OCI-LY3 (cell line): ENCODE measurements around the gene PIP4K2C.

Source experiments
- EZH2phosphoT487 ChIP-seq: fragments of 200-600 bp; shearing (Covaris generic); IDR thresholded peaks from 2 replicates; pipeline ENCODE4 v1.6.1; 2018; ENCODE audit warnings: antibody characterized with exemption, mixed run types, low read depth
- TF ChIP-seq, protein P1 (sequence below): fragments of 200-600, 300-600 bp; sonication (generic); IDR thresholded peaks from 2 replicates; pipeline ENCODE4 v1.5.1; 2014; ENCODE audit warnings: antibody characterized with exemption, low read length, low read depth

DNA sequence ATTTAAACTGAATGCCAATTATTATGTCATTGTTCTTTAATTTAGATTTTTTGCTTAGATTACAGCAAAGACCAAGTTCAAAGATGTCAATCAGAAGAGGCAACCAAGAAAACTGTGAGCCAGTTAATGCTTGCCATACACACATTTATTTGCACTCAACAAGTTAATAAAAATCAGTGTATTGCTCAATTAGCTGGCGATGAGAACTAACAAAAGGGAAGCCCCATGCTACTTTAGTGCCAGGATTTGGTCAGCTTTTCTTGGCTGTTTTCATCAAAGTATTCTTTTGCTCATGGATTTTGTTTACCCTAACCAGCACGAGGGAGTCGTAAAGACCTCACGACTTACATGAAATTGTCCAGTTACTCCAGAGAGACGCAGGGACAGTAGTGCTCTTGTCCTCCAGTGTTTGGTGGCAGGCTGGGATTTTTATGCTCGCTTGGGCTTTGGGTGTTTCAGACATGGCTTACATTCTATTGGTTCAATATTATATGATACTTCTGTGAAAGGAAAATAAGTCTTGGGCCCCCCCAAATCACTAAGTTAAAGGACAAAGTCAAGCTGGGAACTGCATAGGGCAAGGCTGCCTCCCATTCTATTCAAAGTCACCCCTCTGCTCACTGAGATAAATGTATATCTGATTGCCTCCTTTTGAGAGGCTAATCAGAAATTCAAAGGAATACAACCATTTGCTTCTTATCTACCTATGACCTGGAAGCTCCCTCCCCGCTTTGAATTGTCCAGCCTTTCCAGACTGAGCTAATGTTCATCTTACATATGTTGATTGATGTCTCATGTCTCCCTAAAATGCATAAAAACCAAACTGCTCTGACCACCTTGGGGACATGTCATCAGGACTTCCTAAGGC, 49.4 kb downstream of the PIP4K2C start:
- TF ChIP-seq, protein P1, sequence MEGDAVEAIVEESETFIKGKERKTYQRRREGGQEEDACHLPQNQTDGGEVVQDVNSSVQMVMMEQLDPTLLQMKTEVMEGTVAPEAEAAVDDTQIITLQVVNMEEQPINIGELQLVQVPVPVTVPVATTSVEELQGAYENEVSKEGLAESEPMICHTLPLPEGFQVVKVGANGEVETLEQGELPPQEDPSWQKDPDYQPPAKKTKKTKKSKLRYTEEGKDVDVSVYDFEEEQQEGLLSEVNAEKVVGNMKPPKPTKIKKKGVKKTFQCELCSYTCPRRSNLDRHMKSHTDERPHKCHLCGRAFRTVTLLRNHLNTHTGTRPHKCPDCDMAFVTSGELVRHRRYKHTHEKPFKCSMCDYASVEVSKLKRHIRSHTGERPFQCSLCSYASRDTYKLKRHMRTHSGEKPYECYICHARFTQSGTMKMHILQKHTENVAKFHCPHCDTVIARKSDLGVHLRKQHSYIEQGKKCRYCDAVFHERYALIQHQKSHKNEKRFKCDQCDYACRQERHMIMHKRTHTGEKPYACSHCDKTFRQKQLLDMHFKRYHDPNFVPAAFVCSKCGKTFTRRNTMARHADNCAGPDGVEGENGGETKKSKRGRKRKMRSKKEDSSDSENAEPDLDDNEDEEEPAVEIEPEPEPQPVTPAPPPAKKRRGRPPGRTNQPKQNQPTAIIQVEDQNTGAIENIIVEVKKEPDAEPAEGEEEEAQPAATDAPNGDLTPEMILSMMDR = no peak
- no peak for TF ChIP-seq EZH2phosphoT487
